ENCODE data around the gene SNX20.

SNX20 gene

DNA sequence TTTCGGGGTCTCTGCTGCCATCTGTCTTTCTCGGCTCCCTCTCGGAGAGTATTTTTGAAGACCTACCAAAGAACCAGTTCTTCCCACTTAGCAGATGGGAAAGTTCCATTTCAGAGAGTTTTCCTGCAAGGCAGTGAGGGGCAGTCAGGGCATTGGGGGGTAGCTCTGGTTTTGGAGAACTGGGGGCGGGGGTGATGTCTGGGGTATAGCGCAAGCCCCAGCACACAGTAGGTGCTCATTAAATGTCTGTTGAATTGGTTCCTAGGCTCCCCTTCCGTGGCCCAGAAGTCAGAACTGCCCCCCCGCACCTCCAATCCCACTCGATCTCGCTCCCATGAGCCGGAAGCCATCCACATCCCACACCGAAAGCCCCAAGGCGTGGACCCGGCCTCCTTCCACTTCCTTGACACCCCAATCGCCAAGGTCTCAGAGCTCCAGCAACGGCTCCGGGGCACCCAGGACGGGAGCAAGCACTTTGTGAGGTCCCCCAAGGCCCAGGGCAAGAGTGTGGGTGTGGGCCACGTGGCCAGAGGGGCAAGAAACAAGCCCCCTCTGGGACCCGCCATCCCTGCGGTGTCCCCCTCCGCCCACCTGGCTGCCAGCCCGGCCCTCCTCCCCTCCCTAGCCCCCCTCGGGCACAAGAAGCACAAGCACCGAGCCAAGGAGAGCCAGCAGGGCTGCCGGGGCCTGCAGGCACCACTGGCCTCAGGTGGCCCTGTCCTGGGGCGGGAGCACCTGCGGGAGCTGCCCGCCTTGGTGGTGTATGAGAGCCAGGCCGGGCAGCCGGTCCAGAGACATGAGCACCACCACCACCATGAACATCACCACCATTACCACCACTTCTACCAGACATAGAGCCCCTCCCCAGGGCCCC is 47.9 kb downstream of the SNX20 start:
- no peak for DNase-seq

DNA sequence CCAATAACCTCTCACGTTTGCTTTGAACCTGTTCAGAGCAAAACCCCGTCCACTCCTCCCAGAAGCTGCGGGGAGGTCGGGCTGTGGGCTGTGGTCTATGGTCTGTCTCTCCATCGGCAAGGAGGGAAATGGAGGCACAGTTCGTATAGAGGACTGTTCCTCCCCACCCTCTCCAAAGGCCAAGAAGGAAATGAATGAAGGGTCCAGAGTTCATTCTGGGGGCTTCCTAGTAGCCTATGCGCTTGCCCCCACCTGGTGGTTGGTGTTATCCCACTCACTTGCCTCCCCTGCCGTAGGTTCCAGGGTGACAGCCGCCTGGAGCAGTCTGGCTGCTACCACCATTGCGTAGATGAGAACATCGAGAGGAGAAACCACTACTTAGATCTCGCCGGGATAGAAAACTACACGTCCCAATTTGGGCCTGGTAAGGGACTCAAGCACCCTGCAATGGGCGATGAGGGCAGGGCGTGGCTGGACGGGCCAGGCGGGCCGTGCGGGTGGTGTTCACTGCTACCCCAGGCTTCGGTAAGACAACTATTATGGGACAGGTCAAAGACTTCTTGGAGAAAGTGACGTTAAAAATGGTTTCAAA is 49.0 kb downstream of the SNX20 start:
- no peak for DNase-seq

DNA sequence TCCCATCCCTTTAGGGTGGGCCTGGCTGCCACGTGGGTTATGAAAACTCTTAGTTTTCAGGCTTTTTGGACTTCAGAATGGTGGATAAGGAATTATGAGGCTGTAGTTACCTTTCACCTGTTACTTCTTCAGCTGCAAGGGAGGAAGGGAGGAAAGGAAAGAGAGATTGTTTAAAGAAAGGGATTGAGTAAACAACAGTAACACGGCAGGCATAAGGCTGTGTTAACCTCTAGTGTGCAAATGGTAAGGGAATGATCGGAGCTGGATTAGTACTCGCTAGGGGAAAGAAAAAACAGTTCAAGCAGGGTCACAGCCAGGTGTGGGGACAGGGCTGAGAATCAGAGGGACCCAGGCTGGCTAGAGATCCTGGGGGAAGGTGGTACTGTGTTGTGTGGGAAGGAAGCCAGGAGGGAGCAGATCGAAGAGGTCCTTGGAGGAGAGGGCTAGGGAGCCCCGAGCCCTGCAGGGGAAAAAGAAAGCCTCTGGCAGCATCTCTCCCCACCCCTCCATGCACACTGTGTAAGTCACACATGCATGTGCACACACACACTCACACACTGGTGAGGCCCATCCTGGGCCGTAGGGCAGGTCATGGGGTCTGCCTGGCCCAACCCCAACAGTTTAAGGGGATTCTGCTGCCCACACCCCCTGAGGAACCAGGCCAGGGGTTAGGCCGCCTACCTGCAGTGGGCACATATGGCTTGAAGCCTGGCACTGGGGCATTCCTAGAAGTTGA is 49.7 kb downstream of the SNX20 start:
- no peak for DNase-seq

DNA sequence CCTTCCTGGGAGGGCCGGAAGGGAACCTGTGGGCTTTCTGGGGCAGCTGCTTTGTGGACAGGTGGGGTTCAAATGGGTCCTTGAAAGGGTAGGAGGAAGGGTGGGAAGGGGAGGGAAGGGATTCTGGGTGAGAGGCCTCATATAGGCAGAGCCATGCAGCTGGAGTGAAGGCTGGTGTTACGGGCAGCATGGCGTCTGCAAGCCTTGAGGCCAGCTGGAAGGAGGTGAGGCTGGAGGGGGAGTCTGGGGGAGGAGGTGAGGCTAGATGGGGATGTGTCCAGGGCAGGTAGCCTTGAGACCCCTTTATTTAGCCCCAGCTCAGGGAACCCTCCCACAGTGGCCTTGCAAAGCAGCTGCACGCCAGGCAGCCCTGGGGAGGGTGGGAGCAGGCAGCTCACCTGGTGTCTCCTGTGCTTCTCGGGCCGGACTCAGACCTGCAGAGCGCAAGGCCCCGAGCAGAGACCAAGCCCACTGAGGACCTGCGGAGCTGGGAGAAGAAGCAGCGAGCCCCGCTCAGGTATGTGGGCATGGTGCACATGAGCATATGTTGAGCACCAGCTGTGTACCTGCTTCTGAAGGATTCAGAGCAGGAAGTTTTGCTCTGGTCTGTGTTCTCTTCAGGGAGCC is 50.6 kb downstream of the SNX20 start:
- no peak for DNase-seq

DNA sequence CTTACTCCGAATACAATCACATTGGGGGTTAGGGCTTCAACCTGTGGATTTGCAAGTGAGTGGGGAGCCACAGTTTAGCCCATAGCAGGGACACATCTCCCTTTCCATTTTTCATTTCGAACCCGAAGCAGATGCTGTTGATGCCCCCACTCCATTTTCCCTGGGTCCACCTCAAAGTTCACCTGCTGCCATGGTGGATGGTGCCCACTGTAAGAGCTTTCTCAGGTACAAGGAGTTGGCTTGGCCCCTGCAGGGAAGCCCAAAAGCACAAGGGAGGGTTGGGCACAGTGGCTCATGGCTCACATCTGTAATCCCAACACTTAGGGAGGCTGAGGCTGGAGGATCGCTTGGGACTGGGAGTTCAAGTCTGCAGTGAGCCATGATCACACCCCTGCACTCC is 51.8 kb downstream of the SNX20 start:
- DNase-seq = no peak

DNA sequence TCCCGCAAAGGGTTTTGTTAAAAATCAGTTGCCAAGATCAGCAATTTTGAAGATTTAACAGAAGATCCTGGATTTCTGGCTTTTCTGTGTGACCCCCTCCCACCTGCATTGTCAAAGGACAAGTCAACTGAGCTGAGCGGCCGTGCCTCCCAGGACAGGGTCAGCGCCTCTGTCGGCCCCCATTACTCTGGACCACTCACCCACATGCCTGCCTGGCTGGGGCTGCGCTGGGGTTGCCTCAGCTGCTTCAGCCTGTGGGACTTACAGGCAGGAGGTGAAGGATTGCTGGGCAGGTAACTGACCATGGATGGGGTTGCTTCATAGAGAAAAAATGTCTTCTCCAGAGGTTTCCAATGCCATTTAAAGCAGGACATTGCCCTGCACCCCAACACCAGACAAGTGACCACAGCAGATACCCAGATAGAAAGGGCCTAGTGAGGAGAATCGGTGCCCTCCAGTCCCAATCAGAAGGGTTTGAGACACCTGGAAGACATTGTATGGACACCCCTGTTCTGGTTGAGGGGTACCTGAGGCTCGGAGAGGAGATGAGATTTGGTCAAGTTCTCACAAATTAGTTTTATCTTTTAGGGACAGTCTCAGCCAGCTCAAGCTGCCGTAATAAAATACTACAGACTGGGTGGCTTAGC is 52.8 kb downstream of the SNX20 start:
- DNase-seq = no peak

DNA sequence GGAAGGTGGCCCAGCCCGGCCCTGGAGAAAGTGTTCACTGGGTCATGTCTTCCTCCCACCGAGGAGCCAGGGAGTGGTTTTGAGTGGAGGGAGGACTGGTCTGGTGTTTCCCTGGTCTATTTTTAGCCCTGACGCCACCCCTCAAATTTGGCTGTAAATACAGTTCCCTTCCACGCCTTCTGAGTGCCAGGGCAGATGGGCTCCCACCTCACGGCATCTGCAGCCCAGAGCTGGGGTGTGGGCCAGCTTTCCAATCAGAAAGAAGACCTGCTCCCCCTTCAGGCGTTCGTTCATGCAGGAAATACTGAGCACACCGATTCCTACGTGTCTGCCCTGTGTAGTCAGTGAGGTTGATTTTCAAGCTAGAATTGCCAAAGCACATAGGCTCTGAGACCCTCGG is 53.7 kb downstream of the SNX20 start:
- DNase-seq = peak; percentile 47 to 55

DNA sequence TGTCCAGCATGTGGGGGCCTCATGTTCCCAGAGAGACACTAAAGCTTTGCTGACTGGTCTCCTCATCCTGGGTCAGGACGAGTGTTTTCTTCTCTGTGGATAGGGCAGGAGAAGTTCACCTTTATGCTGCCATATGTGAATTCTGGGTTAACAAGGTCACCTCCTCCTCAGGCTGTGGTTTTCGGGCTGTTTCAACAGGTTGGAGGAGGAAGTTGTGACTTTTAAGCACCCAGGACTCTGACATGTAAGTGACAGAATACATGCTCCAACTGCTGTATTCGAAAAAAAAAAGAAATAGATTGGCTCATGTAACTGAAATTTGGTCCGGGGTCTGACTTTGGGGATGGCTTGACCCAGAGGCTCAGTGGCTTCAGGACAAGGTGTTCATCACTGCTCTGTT is 54.2 kb downstream of the SNX20 start:
- peak in 1 of 2 donors; percentile 5 for DNase-seq

DNA sequence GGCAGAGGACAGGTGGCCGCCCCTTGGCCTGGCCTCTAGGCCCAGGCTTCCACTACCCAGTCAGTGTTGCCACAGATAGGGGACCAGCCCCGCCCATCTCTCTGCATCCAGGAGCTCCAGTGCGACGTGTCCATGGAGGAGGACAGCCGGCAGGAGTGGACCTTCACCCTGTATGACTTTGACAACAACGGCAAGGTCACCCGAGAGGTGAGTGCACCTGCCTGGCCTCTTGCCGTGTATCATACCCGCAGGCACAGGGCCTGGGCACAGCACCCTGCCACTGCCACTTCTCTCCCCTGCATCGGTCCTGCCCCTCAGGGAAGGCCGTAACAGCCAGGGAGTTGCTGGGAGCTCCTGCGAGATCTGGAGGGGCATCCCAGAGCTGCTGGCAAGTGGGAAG is 55.7 kb downstream of the SNX20 start:
- DNase-seq = no peak

DNA sequence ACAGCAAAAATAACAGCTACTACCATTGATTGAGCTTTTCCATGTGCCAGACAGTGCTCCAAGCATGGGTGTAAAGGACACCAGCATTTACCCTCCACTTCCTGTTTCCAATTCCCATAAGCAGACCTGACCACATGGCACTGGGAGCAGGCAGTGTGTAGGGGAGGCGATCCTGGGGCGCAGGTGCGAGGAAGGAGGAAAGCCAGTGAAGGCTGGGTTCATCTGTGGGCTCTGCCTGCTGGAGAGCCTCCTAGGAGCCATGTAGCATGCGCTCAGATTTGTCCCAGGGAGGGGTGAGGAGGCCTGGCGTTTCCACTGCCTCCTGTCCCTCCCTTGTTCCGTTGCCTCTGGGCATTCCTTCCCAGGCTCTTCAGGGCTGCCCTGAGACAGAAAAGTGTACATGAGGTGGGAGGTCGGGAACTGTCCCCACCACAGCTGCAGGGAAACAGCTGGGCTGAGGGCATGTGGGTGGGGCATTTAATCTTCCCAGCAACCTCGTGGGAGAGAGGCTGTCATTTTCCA is 56.6 kb downstream of the SNX20 start:
- DNase-seq = no peak

DNA sequence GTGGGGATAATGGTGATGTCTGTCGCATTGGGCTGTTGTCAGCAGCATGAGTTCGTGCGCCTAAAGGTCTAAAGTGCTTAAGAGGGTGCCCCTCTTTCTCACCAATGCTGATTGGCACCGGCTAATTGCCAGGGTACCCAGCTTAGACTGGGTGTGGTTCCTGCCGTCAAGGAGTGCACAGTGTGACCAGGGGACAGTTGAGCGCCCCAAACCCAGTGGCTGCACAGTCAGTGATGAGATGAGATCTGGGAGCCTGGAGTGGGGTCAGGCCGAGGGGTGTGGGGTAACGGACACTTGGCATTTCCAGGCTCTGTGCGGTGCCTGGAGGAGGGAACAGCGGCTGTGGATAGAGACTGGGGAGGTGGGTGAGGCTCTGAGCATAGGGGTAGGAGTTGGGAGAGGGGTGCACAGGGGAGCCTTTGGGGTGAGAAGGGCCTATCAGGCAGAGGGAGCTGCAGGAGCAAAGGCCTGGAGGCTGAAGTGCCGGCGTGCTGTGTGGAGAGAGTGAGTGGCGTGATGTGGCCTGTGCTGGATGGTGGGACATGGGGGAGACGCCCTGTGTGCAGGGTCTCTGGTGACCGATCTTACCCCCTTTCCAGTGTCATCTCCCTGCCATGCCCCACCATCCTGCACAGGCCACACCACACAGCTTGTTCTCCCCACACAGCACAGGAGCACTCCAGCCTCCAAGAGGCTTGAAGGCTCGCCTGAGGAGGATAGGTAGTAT is 58.3 kb downstream of the SNX20 start:
- DNase-seq = no peak

DNA sequence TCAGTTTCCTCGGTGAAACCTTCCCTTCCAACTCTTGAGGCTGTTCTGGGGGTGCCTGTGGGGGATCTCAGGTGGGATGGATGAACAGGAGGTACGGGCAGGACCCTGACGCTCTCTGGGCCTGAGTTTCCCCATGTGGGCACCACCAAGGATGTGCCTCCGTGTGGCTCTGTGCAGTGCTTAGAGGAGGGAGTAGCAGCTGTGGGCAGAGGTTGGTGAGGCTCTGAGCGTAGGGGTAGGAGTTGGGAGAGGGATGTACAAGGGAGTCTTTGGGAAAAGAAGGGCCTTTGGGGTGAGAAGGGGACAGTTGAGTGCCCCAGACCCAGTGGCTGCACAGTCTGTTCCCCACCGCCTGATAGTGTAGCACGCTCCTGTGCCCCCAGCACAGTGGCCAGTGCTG is 59.1 kb downstream of the SNX20 start:
- no peak for DNase-seq

Data from CD4-positive, alpha-beta T cell treated with Interferon alpha-2 for 1 hour (primary cell).